Upper lobe of right lung (tissue), 1 donor: ENCODE results near the gene ADH6. TPM values are rescaled to one million over a fixed set of nuclear protein-coding genes. Genes with fewer than 3 reads are reported as not detected.

Experiments
- ATAC-seq: fragments of 200-7000 bp; cut with Tn5 transposase; one replicate; pipeline ENCODE4 v1.9.1; 2020; ENCODE audit warnings: mild to moderate bottlenecking, moderate library complexity
- DNase-seq: peaks from one replicate; pipeline ENCODE4 v3.0.0-alpha.2; 2020
- H3K27ac ChIP-seq: fragments of 200-600 bp; one replicate; pipeline ENCODE4 v1.8.0; 2022
- H3K27me3 ChIP-seq: fragments of 200-600 bp; one replicate; pipeline ENCODE4 v1.8.0; 2022; ENCODE audit warnings: mild to moderate bottlenecking
- H3K36me3 ChIP-seq: fragments of 200-600 bp; one replicate; pipeline ENCODE4 v1.8.0; 2022
- H3K4me1 ChIP-seq: fragments of 200-600 bp; one replicate; pipeline ENCODE4 v1.8.0; 2022
- H3K4me3 ChIP-seq: fragments of 200-600 bp; one replicate; pipeline ENCODE4 v1.8.0; 2022; ENCODE audit warnings: mild to moderate bottlenecking
- H3K9me3 ChIP-seq: fragments of 200-600 bp; one replicate; pipeline ENCODE4 v1.8.0; 2022
- CTCF ChIP-seq: fragments of 200-600 bp; IDR thresholded peaks from one replicate; pipeline ENCODE4 v1.8.0; 2022; ENCODE audit warnings: antibody characterized with exemption
- intact Hi-C: fragments of 100-400 bp; cut with DNase I; formaldehyde crosslinking; loops from one replicate; pipeline ENCODE4 v1.11.0; 2022
- total RNA-seq: library from RNA; stranded (reverse); fragmentation: NEBNext Ultra II Directional; extraction: Animal tissue kit (Norgen Biotek cat#: 25700); gene quantifications from one replicate; pipeline ENCODE4 v1.2.1, GENCODE V29; 2021
- donor health status: DM: no; HTN: yes; CAD: no; lungs with severe emphysema.

The ADH6 gene
- total RNA-seq, 1 donor from 2014 or later: 0.61 TPM

GRCh38 chr4:99185581-99185980 lies 33.5 kb downstream of the ADH6 start:
- H3K27ac ChIP-seq: no peak overlapping the region
- H3K4me3 ChIP-seq: no peak overlapping the region
- DNase-seq: no peak
- H3K9me3 ChIP-seq: no peaks in the 10 kb centered on the region
- intact Hi-C loops: no loop called here
- no peak for TF ChIP-seq CTCF
- H3K4me1 ChIP-seq: peaks cover 6% of the 10 kb centered on the region
- H3K36me3 ChIP-seq: no peaks in the 10 kb centered on the region
- H3K27me3 ChIP-seq: no peaks in the 10 kb centered on the region
- ATAC-seq: no peak

GRCh38 chr4:99180382-99181070 lies 38.5 kb downstream of the ADH6 start:
- H3K4me3 ChIP-seq: no peak overlapping the region
- no peaks in the 10 kb centered on the region for H3K36me3 ChIP-seq
- no peak for TF ChIP-seq CTCF
- H3K9me3 ChIP-seq: no peaks in the 10 kb centered on the region
- ATAC-seq (no peak), DNase-seq (no peak)
- intact Hi-C loops: no loop called here
- H3K4me1 ChIP-seq: no peaks in the 10 kb centered on the region
- H3K27me3 ChIP-seq: no peaks in the 10 kb centered on the region
- no peak overlapping the region for H3K27ac ChIP-seq

DNA sequence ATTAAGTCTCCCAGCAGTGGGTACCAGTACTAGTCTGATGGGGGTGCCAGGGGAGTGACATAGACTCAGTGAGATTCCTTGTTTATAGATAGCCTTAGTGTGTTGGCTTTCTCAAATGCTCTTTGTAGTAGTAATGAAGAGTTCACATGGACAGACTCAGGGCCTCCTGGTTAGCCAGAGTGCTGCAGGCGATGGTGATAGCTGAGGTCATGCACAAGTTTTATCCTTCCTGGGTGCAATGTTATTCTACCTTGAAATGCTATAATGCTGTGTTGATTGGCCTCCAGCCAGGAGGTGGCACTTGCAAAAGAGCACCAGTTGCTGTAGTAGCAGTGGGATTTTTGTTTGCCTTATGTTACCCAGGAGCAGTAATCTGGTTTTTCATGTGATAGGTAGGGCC lies 39.4 kb downstream of the ADH6 start:
- Histone ChIP-seq H3K27ac (no peak overlapping the region), H3K9me3 (no peaks in the 10 kb centered on the region), H3K4me1 (no peaks in the 10 kb centered on the region), H3K27me3 (no peaks in the 10 kb centered on the region), H3K4me3 (no peak overlapping the region), H3K36me3 (no peaks in the 10 kb centered on the region)
- DNase-seq (no peak), ATAC-seq (no peak)
- no peak for TF ChIP-seq CTCF
- intact Hi-C loops: no loop called here

- no peak for DNase-seq
- intact Hi-C loops: no loop called here
- ATAC-seq: no peak
Observed at GRCh38 chr4:99179178-99179577, 39.9 kb downstream of the ADH6 start.

DNA sequence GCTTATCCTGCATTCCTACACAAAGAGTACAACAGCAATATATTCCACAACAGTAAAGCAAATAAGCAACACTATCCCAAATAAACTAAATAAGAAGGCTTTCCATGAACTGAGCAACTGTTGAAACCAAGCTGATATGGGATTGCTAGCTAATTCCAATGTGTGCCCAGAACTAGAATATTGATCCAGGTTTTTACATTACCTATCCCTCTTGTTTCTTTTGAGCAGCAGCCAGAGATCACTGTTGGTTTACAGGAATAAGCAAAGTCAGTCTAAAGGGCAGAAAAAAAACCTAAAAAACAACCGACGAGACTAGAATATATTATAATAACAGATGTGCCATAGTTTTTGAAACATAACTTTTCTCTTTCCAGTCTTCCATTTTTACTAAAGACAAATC lies 52.5 kb downstream of the ADH6 start:
- no peaks in the 10 kb centered on the region for H3K27me3 ChIP-seq
- H3K4me1 ChIP-seq: no peaks in the 10 kb centered on the region
- no peak for DNase-seq
- no peak for TF ChIP-seq CTCF
- H3K4me3 ChIP-seq: no peak overlapping the region
- H3K9me3 ChIP-seq: no peaks in the 10 kb centered on the region
- ATAC-seq: no peak
- H3K27ac ChIP-seq: no peak overlapping the region
- intact Hi-C loops: no loop called here
- H3K36me3 ChIP-seq: no peaks in the 10 kb centered on the region

More at GRCh38 chr4:99179178-99179577, 39.9 kb downstream of the ADH6 start:
- no peak for TF ChIP-seq CTCF
- H3K9me3 ChIP-seq: no peaks in the 10 kb centered on the region
- no peaks in the 10 kb centered on the region for H3K4me1 ChIP-seq
- no peak overlapping the region for H3K4me3 ChIP-seq
- no peaks in the 10 kb centered on the region for H3K36me3 ChIP-seq
- no peak overlapping the region for H3K27ac ChIP-seq
- no peaks in the 10 kb centered on the region for H3K27me3 ChIP-seq

DNA sequence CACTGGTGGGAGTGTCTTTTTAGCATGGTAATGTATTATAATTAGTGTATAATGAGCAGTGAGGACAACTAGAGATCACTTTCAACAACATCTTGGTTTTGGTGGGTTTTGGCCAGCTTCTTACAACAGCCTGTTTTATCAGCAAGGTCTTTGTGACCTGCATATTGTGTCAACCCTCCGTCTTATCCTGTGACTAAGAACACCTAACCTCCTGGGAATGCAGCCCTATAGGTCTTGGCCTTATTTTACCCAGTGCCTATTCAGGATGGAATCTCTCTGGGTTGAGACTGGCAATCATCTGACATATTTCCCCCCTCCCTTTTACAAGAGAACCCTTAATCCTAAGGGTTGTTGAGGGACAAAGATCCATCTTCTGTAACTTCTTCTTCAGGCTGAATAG lies 53.1 kb downstream of the ADH6 start:
- DNase-seq: no peak
- no peak overlapping the region for H3K4me3 ChIP-seq
- intact Hi-C loops: no loop called here

More for the DNA sequence above, 53.1 kb downstream of the ADH6 start:
- ATAC-seq: no peak
- H3K4me1 ChIP-seq: no peaks in the 10 kb centered on the region
- no peaks in the 10 kb centered on the region for H3K27me3 ChIP-seq
- H3K27ac ChIP-seq: no peak overlapping the region
- no peaks in the 10 kb centered on the region for H3K36me3 ChIP-seq
- no peak for TF ChIP-seq CTCF
- H3K9me3 ChIP-seq: no peaks in the 10 kb centered on the region
